Measurements from ENCODE around the gene LRFN2. TPM values are rescaled to one million over a fixed set of nuclear protein-coding genes. Genes with fewer than 3 reads are reported as not detected.

Gene LRFN2
- total RNA-seq, 4 donors from 2014 or later: 0.83 TPM; not detected in 3

DNA sequence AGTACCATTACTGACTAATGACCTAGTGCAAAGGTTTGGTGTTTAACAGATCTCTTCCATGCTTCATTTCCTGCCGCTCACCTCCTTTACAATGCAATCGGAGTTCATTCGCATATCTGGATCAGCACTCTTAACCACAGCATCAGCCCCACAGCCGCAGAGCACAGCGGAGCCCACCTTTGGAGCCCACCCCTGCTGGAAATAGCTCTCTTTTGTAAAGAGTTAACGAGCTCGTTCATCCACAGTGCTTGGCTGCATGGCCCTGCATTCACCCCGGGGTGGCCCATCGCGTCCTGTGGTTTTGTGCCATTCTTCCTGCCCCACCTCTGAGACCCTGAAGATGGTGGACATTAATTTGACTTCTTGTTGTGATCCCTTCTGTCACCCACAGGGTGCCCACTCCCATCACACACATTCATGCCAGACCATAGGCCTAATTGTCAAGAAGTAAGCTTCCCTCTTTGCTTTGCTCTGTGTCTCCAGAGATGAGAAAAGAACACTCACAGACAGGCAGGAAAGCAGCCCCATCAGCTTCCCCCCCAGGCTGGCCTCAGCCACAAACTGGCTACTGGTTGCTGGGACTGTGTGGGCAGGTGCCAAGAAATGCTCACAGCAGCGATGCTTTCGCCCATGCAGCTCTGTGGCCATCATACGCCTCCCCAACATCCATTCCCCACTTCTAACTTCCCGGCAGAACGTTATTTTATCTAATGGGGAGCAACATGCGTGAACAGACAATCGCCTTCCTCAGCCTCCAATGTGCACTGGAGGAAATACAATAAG, 167.0 kb downstream of the LRFN2 start:
- no peak for TF ChIP-seq POLR2A (IDR thresholded peaks at IDR 0.05)
- TF ChIP-seq, protein P1, sequence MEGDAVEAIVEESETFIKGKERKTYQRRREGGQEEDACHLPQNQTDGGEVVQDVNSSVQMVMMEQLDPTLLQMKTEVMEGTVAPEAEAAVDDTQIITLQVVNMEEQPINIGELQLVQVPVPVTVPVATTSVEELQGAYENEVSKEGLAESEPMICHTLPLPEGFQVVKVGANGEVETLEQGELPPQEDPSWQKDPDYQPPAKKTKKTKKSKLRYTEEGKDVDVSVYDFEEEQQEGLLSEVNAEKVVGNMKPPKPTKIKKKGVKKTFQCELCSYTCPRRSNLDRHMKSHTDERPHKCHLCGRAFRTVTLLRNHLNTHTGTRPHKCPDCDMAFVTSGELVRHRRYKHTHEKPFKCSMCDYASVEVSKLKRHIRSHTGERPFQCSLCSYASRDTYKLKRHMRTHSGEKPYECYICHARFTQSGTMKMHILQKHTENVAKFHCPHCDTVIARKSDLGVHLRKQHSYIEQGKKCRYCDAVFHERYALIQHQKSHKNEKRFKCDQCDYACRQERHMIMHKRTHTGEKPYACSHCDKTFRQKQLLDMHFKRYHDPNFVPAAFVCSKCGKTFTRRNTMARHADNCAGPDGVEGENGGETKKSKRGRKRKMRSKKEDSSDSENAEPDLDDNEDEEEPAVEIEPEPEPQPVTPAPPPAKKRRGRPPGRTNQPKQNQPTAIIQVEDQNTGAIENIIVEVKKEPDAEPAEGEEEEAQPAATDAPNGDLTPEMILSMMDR (IDR thresholded peaks at IDR 0.05): no peak

DNA sequence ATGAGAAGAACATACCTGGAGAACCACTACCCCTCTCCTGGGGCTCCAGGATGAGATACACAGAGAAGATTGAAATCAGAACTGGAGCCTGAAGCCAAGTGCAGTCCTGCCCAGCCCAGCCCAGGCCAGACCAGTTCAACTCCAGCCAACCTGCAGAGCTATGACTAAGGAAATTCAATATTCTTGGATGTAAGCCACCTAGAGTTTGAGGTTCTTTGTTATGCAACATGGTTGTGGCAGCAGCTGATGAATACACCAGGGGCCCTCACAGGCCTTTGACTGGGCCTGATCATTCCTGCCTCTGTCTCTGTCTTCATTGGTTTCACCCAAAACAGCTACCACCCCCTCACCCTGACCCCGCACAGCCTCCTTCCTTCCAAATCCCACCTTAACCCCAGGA, 167.8 kb downstream of the LRFN2 start:
- Histone ChIP-seq H3K9me3 (no peaks in the 10 kb centered on the region), H3K4me1 (no peaks in the 10 kb centered on the region), H3K27me3 (no peaks in the 10 kb centered on the region), H3K27ac (no peak overlapping the region), H3K36me3 (no peaks in the 10 kb centered on the region), H3K4me3 (no peak overlapping the region)
- no peak for TF ChIP-seq POLR2A (IDR thresholded peaks at IDR 0.05)
- TF ChIP-seq, protein P1 (IDR thresholded peaks at IDR 0.05): no peak
- no peak for DNase-seq

More for the DNA sequence above, 167.0 kb downstream of the LRFN2 start:
- Histone ChIP-seq H3K4me1 (no peaks in the 10 kb centered on the region), H3K27ac (no peak overlapping the region), H3K9me3 (no peaks in the 10 kb centered on the region), H3K36me3 (no peaks in the 10 kb centered on the region), H3K4me3 (no peak overlapping the region), H3K27me3 (no peaks in the 10 kb centered on the region)
- no peak for DNase-seq

DNA sequence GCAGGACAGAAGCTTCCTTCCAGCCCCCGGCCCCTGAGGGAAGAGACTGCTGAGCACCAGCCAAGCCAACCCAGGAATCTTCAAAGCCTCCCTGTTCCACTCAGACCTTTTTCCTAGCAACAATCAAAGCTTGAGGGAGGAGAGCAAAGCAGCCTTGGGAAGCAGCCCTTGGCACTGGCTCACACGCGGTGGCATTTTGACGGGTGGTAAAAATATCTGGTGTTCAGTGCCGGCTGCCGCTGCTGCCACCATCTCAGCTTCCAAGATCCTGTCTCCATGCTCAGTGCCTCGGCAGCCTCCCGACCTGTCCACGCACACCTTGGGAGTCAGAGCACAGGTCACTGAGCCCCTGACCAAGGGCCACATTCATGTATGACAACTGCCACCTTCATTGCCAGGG, 170.1 kb downstream of the LRFN2 start:
- H3K9me3 ChIP-seq: no peaks in the 10 kb centered on the region
- no peak overlapping the region for H3K4me3 ChIP-seq
- no peak for TF ChIP-seq POLR2A (IDR thresholded peaks at IDR 0.05)
- TF ChIP-seq, protein P1 (IDR thresholded peaks at IDR 0.05): no peak
- no peak overlapping the region for H3K27ac ChIP-seq
- DNase-seq: no peak
- no peaks in the 10 kb centered on the region for H3K36me3 ChIP-seq
- no peaks in the 10 kb centered on the region for H3K4me1 ChIP-seq
- no peaks in the 10 kb centered on the region for H3K27me3 ChIP-seq

DNA sequence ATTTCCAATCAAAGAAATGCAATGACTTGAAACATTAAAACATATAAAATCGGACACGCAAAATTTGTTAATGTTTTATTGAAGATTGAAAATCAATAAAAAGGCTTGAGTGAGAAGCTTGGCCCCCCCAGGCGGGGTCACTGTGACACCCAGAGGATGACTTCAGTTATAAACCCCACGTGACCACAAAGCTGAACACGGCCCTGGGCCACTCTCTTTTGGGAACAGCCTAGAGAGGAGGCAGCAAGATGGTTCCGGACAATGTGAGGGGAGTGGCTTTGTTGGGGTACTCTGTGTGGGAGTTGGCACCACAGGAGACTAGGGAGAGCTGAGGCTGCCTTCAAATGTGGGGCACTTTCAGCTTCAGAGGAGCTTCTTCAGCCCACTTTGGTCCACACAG, 172.5 kb downstream of the LRFN2 start:
- no peaks in the 10 kb centered on the region for H3K36me3 ChIP-seq
- no peak for TF ChIP-seq POLR2A (IDR thresholded peaks at IDR 0.05)
- TF ChIP-seq, protein P1 (IDR thresholded peaks at IDR 0.05): no peak
- no peak overlapping the region for H3K4me3 ChIP-seq

DNA sequence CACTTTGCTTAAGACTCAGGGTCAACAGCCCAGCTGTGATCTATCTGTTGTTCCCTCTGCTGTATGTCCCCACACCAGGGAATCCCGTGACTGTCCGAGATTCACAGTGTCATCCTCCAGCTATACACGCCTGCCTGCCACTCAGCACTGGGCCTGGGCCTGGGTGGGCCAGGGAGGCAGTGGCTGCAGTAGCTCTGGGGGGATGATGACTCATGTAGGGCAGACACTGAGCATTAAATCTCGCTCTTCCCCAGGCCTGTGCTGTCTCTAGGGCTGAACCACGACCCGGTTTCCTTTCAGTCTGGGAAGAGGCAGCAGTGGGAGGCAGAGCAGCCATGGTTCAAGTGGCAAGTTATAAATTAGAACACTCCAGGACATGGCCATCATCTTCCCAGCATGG, 173.9 kb downstream of the LRFN2 start:
- H3K4me1 ChIP-seq: no peaks in the 10 kb centered on the region
- H3K36me3 ChIP-seq: no peaks in the 10 kb centered on the region
- DNase-seq: no peak
- no peak overlapping the region for H3K27ac ChIP-seq
- H3K27me3 ChIP-seq: no peaks in the 10 kb centered on the region
- no peaks in the 10 kb centered on the region for H3K9me3 ChIP-seq
- H3K4me3 ChIP-seq: no peak overlapping the region
- TF ChIP-seq POLR2A (IDR thresholded peaks at IDR 0.05): no peak
- TF ChIP-seq, protein P1 (IDR thresholded peaks at IDR 0.05): no peak

More for the DNA sequence above, 172.5 kb downstream of the LRFN2 start:
- Histone ChIP-seq H3K9me3 (no peaks in the 10 kb centered on the region), H3K27ac (no peak overlapping the region), H3K27me3 (no peaks in the 10 kb centered on the region), H3K4me1 (no peaks in the 10 kb centered on the region)
- no peak for DNase-seq
